ENCODE results near the gene UBXN1. TPM values are rescaled to one million over a fixed set of nuclear protein-coding genes. Genes with fewer than 3 reads are reported as not detected.

The UBXN1 gene

Small RNAs within 50 kb of the gene (small RNA-seq; reads per million reads assigned to genes)
- gene SNORA57 (ENCODE audit: insufficient read depth), result not detected

All from mesendoderm (in vitro differentiated cells).